HG03521 (cell line): ENCODE data around the gene ECHDC3.

Source experiments
- ATAC-seq: cut with Tn5 transposase; IDR thresholded peaks from one replicate; pipeline ENCODE4 v1.9.1; 2021; ENCODE audit warnings: mild to moderate bottlenecking, moderate library complexity; ENCODE audit not compliant: unreplicated experiment

ECHDC3 gene

DNA sequence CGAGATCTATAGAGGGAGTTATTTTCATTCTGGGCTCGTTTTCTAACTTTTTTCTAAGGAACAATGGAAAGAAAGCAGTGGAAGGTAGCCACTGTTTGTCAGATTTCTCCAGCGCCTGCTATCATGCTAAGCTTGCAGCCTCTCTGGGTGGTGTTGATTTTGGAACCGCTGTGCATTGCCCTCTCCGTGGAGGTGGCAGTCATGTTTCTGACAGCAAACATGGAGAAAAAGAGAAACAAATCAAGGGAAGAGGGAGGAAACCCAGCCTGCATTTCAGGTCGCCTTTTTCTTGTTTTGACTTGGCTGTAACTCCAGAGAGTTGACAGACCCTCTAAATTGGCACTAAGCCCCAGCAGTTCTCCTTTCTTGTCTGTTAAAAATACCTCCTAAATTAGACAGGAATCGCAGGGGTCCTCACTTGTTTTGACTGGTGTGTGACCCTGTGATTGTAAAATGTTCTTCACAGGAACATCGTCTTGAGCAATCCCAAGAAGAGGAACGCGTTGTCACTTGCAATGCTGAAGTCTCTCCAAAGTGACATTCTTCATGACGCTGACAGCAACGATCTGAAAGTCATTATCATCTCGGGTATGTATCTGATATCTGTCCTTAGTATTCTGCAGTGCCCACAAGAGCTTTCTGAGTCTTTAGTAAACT lies 4.8 kb downstream of the ECHDC3 start:
- no peak for ATAC-seq

DNA sequence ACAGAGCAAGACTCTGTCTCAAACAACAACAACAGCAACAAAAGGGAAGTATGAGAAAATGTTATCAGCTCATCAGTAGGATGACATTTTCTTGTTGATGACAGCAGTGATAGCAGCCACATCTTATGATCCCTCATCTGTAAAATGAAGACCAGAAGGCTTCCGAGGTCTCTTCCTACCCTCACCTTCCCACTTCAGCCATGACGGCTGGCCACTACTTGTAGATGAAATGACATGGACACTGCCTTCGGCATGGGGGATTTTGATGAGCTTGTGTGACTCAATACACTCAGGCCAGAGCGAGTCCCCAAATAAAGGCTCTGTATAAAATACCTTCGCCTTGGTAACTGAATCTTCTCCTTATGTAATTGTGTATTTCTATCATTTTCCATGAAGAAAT lies 6.7 kb downstream of the ECHDC3 start:
- ATAC-seq = no peak

DNA sequence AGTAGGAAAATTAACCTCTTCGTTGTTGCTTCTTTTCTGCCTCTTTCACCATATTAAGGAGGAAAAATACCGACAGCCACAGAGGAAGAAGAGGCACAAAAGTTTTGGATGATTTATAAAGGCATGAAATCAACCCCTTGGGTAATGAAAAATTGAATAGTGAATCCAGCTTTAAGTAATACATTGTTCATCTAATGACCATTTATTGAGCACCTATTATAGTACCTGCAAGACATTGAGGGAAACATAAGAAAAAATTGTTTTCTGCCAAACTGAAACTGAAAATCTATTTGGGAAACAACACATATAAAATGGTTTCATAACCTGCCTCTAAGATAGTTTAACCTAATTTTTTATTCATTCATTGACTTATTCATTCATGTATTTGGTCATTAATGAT lies 8.2 kb downstream of the ECHDC3 start:
- no peak for ATAC-seq

DNA sequence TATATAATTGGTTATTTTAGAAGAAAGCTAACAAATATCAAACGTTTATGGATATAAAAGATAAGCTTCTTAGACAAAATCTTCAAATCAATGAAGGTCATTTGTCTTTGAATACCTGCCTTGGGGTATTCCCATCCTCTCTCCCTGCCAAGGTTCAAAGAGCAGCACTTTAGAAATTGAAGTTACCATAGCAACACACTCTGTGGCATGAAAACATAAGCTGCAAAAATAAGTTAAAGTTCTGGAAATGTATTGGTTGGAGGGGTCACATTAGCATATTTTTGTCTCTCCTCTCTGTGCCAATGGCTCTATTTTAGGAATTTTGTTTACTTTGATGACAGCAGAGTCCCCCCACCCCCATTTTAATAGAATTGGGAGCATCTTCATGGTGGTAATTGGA lies 12.0 kb downstream of the ECHDC3 start:
- ATAC-seq = no peak

DNA sequence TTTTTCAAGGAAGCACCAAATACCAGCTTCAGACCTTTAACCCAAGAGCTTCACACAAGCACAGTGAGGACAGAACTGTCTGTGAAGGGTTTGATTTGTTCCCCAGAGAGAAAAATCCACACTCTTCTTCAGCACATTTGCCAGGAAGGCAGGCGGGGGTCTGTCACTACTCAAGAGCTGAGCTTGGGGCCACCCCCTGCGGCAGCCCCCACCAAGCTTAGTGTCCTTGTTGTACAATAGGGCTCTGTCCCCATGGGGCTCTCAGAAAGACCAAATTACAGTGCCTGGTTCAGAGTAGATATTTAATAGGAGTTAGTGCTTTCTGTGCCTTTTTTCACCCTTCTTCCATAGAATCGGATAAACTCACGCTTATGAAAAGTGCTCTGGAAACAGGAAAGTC lies 12.4 kb downstream of the ECHDC3 start:
- no peak for ATAC-seq

DNA sequence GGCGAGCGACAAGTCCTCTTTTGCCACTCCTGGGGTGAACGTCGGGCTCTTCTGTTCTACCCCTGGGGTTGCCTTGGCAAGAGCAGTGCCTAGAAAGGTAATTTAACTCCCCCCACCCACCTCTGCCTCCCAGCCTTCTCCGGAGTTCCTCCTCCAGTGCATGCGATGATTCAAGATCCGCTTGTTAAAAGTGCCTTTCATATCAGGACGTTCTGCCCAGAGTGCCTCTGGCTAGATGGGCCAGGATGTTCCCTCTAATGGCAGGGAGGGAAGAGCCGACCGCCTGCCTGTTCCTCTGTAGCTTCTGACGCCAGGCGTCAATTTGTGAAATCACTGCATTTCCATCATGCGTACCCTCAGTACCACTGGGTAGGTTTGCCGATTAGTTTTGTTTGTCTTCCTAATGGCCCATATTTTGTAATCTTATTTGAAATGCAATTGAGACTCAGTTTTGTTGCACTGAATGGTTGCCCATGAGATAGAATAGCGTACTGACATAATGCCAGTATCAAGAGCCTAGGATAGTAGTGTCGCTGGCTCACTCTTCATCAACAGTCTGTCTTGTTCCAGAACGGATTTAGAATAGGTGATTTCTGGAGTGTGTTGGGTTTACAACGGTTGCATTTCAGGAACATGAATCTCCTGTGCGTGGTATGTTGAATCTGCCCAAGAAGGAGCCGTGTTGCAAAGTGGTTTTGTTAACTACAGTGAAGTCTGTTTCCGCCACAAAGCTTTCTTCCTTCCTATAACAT lies 13.5 kb downstream of the ECHDC3 start:
- ATAC-seq = no peak

DNA sequence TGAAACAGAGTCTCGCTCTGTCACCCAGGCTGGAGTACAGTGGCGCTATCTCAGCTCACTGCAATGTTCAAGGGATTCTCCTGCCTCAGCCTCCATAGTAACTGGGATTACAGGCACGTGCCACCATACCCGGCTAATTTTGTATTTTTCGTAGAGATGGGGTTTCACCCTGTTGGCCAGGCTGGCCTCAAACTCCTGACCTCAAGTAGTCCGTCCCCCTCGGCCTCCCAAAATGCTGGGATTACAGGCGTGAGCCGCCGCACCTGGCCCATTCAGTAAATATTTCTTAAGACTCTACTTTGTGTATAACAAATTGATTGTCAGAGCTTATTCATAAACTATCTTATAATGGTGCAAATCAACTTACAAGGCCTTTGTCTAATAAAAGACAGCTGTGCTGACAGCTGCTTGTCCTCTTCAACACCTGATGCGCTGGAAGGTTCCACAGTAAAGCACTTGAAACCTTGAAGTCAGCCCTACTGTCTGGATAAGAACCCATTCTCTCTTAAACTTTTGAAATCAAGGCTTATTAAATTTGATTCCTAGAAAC lies 14.7 kb downstream of the ECHDC3 start:
- no peak for ATAC-seq

DNA sequence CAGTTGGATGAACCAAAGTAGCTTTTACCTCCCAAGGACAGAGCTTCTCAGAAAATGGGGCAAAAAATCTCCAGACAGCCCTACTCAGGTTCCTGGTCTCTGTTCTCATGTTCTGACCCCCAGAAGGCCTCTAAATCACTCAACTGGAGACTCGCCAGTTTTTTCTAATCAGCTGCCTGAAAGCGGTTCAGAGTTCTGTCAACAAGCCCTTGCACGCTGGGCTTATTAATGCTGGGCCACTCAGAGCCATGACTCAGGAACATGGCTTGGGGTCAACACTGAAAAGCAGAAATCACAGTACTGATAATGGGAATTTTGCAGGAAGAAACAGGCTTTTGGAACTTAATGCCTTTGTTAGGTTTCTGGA lies 15.3 kb downstream of the ECHDC3 start:
- ATAC-seq = no peak

DNA sequence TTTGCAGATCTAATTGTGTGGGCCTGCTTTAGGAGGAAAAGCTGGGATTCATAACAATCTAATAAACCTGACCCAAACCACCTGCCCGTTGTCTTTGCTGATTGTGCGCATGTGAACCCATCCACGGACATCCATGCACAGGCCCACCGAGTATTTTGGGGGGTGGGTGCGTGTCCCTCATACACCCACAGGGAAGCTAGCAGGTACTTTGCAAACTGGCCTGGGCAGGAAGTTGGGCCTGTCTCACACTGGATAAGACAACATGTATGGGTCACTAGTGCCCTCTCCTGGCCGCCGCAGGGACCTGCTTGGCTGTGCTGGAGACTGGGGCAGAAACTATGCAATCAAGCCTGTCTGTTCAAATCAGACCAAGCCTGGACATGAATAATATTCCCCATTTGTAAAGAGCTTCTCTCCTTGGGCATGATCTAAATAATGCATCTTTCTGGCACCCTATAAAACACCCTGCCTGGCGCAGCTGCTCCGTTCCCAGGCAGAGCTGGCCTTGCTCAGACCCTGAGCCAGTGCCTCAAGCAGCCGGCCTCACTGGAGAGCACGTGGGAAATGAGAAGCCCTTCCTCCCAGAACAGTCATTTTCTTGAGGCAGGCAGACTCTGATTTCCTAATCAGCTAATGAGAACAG lies 15.8 kb downstream of the ECHDC3 start:
- peak; percentile 94 for ATAC-seq

DNA sequence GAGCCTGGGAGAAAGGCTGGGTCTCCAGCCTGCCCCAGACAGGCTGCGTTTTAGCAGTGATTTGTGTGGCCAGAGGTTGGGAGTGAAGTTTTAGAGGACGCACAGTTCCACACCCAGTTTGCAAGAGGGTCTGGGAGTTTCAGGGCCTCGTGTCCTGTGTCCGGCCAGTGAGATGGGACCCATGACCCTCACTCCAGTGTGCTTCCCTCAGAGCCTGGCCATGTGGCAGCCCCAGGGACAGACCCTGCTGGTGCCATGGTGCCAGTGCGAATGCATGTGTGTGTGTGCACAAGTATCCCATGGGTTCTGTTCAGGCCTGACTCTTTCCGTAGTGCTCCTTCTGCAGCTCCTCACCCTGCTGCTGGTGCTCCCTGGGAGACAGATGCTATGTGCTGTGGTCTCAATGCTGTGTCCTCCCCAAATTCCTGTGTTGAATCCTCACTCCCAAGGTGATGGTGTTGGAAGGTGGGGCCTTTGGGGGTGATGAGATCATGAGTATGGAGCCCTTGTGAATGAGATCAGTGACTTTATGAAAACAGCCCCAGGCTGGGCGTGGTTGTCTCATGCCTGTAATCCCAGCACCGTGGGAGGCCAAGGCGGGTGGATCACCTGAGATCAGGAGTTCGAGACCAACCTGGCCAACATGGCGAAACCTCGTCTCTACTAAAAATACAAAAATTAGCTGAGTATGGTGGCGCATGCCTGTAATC lies 16.5 kb downstream of the ECHDC3 start:
- ATAC-seq = no peak

DNA sequence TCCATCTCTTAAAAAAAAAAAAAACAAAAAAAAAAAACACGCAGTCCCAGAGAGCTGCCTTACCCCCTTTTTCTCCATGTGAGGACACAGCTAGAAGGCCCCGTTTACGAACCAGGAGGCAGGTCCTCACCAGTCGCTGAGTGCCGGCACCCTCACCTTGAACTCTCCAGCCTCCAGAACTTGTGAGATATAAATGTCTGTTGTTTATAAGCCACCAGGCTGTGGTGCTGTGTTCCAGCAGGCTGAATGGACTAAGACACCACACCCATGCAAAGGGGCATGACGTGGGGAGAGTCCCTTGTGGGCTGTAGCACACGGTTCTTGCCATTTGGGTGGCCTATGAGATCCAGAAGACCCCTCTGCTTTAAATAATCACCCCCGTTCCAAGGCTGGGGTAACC lies 17.2 kb downstream of the ECHDC3 start:
- ATAC-seq = no peak

DNA sequence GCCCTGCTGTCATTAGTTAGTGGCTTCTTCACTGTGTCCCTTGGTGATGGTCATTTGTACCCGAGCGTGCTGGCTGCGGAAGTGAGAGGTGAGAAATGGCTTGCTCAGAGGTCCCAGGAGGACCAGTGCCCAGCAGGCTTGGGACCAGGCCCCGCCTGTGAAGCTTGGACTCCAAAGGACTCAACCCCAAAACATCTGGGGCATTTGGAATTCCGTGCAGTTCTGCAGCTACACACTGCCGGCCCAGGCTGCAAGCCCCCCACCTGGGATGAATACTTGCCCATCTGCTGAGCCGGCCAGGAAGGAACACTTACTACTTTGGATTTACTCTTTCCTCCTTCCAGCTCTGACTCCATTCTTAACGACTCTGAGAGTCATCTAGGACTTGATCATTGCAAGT lies 18.0 kb downstream of the ECHDC3 start:
- no peak for ATAC-seq

DNA sequence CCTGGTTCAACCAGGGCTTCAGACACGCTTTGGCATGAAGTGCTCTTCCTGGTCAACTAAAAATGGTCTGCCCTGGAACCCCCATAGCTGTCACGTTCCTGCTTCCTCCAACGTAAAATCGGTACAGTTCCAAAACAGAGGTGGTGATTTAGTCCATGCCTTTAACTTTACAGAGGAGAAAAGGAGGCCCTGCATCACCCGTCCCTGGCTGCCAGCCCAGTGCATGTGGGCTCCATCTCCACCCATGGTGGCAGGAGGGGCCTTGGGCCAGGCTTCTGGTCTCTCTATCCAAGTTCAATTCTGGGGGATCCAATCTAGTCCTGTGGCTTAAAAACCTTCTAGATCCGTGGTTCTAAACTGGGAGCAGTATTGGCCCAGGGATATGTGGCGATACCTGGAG lies 18.7 kb downstream of the ECHDC3 start:
- no peak for ATAC-seq

DNA sequence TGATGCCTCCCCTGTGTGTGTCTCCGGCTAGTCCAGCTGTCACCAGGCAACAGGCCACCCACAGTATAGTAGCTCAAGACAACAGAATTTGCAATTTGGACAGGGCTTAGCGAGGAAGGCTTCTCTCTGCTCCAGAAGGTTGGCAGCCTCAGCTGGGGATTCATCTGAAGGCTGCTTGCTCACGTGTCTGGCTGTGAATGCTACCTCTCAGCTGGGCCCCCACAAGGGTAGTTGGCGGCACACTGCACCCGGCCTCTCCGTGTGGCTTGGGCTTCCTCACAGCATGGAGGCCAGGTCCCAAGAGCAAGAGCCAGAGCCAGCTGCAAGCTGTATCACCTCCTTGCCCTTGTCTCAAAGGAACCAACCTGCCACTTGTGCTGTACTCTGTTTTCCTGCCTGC lies 19.2 kb downstream of the ECHDC3 start:
- no peak for ATAC-seq

DNA sequence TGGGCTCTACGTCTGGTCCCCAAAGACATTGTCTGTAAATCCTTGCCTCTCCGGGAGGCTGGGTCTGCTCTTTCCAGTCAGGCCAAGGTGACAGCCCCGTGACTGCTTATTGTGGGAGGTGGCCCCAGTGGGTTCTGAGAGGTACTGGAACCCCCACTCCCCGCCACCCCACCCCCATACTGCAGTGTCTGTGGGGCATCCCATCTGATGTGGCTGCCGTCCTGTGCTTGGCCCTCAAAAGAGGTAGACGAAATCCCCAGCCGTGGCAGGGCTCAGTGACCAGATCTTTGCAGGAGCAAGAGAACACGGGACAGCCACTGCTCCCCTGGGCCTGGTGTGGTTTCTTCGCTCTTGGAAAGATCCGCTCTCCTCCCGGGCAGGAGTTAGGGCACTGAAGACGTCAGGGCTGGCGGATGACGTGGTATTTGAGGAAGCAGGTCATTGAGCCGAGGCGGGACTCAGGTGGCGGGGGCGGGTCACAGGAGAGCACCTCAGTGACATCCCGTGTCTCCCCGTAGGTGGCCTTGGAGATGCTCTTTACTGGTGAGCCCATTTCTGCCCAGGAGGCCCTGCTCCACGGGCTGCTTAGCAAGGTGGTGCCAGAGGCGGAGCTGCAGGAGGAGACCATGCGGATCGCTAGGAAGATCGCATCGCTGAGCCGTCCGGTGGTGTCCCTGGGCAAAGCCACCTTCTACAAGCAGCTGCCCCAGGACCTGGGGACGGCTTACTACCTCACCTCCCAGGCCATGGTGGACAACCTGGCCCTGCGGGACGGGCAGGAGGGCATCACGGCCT lies 20.7 kb downstream of the ECHDC3 start:
- no peak for ATAC-seq

DNA sequence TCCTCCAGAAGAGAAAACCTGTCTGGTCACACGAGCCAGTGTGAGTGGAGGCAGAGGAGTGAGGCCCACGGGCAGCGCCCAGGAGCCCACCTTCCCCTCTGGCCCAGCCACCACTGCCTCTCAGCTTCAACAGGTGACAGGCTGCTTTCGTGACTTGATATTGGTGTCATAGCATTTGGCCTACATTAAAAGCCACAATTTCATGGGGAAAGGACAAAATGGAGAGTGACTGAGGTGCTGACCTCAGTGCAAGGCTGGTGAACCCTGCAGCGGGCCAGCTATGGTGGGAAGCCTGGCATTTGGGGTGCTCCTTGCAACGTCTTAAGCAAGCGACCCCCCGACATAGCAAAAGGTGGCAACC lies 21.3 kb downstream of the ECHDC3 start:
- ATAC-seq = no peak

DNA sequence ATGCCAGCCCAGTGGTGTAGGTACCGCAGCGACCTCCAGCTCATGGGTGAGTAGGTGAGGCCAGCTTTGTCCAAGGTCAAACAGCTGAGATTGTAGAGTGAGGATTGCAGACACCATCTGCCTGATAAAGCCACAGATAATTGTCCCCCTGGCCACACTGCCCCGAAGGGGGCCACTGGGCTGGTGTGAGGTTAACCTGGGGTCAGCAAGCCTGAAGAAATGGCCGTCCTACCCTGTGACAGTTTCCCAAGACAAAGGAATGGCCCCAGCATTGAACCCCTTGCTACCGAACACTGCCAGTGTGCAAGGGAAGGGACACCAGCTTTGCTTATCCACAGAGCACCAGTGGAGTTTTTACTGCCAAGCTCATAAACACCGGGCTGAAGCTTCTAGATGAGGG lies 23.0 kb downstream of the ECHDC3 start:
- no peak for ATAC-seq

DNA sequence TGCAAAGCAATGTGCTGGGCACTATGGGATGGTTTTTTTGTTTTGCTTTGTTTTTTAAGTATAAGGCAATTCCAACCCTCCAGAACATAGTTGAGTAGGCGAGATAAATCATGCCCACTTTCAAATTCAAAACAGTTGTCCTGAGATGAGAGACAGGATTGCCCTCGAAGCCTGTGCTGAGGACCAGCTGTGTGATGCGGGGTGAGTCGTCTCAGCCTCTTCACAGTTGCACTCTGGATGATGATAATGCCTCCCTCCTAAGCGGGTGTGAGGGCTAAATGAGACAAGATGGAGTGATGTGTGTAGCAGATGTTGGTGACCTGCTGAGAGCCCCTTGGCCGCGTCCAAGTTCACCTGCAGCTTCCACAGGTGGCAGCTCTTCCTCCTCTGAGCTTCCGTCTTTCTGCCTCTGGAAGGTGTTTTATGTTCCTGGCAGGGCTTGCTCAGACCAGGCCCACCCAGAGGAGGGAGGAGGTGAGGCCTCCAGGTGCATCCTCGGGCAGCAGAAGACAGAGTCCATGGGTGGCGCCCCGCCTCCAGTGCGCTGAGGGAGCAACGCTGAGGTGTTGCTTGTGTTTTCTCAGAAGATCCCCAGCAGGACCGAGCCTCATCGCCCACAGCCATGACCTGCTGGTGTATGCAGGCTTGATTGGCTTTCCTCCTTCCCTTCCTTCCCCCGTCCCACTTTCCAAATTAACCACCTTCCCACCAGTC lies 30.6 kb downstream of the ECHDC3 start:
- no peak for ATAC-seq

DNA sequence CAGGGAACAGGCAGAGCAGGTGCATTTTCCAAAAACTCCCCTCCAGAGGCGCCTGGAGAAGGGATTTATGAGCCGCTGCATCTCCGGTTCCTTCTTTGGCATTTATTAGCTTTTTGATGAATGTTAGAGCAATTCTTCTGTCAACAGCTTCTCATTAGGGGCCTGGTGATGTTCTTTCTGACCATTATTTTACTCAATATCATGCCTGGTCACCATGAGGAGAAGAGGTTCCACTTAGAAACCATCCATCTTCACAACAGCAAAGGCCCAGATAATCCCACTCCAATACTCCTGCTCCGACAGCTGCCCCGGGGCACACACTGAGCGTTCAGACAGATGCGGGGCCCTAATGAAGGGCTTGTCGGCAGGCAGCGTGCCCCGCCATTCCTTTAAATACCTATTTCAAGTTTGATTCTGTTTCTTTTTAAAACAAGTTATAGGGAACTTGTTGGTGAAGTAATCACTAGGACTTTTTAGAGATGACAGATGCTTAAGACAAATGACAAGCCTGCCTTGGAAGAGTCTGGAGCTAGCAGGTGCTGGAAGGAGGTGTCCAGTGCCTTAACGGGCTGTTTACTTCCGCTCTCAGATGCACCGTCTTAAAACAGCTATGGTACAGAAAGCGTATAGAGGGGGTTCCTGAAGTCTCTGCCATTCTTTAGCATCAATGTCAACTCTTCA lies 31.7 kb downstream of the ECHDC3 start:
- ATAC-seq = no peak

DNA sequence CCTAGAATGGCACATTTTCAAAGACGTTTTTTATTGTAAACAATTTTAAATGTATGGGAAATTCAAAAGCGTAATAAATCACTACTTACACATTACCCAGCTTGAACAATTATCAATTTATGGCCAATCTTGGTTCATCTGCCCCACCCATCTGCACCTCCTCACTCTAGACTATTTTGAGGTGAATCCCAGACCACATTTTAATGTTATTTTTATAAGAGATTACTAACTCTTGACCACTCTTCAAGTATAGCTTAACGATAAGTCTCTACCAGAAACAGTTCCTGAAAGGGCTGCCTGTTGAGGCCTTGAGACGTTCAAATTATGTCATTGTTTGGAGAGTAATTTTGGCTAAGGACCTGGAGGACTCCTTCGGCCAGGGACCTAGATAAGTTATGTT lies 33.2 kb downstream of the ECHDC3 start:
- ATAC-seq = no peak
